IPS DF 4.7 (cell line): ENCODE measurements around the gene GIMD1.

Source experiments
- DNase-seq: peaks from one replicate; pipeline ENCODE4 v3.0.0-alpha.2; 2013; ENCODE audit warnings: low spot score; ENCODE audit errors: extremely low read depth

The GIMD1 gene

DNA sequence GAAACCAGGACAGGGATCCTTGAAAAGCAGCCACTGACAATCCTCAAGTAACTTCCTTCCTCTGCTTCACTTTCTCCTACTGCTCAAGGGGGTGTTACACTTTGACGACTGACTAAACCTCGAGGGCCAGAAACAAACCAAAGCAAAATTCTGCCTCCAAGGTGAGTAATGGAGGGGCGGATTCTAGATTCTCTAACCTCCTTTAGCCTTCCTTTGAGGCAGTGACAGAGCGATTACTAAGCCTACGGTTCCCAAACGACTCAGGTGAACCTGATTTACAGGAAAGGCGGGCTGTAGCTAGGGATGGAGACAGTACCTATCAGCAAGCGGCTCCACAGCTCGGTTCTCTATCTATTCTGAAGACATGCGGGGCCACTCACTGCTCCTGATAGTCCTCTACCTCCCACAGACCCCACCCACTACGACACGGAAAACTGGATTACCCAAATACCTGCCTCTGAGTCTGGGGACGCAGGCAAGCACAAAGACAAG, 53.1 kb downstream of the GIMD1 start:
- no peak for DNase-seq

DNA sequence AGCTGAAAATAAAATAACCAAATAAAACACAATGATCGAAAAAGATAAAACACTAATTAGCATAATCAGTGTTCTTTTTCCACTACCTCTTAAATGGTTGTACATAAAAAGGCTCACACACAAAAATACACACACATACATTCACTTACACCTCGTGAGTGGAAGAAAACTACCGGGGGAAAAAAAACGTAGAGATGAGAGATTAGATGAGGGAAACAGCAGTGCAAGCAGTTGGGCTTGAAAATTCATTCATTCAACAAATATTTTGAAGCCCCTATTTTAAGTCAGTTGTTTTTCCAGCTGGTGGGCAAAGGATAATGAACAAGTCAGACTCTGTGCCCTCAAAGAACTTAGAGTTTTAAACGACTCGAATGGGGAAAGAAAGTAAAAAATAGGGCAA, 53.6 kb downstream of the GIMD1 start:
- DNase-seq = no peak

DNA sequence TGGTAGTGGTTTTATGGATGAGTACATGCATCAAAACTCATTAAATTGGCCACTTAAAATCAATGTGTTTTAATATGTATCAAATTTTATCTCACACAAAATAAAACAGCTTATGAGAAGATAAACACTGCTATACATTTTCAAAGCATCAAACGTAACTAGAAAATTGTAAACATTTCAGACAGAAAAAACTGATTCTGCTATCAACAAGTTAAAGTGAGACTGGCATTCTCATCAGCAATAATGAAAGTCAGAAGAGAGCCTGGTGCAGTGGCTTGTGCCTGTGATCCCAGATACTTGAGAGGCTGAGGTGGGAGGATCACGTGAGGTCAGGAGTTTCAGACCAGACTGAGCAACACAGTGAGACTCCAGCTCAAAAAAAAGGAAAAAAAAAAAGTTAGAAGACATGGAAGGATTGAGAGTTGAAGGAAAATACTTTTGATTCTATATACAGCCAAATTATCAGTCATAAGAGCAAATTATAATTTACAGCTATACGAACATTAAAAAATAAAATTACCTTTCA, 55.5 kb downstream of the GIMD1 start:
- no peak for DNase-seq

DNA sequence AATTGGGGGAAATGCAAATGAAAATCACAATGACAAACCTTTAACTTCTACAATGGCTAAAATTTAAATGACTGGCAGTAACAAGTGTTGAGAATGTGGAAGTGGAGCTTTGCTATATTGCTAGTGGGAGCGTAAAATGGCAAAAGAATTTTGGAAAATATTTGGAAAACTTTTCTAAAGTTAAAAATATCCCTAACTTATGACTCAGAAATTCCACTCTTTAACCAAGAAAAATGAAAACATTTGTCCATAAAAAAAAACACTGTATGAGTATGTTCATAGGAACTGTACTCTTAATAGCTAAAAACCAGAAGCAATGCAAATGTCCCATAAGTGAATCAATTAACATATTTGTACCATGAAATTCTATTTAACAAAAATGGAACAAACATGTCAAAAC, 56.2 kb downstream of the GIMD1 start:
- DNase-seq = no peak
